ENCODE results near the gene GPR139. TPM values are rescaled to one million over a fixed set of nuclear protein-coding genes. Genes with fewer than 3 reads are reported as not detected.

The GPR139 gene
- total RNA-seq, 1 experiment from 2014 or later: 0.22 TPM

- no peak overlapping the region for H2BK20ac ChIP-seq (ENCODE audit: low read depth, low read length, poor library complexity, severe bottlenecking)
- no peak overlapping the region for H3K18ac ChIP-seq (ENCODE audit: insufficient read length, low read depth, low read length)
- peaks cover 16 to 27% of the 10 kb centered on the region in 2 experiments for H3K4me1 Mint-ChIP-seq
Measured at GRCh38 chr16:20041924-20042596, 31.6 kb downstream of the GPR139 start.

More at GRCh38 chr16:20041924-20042596, 31.6 kb downstream of the GPR139 start:
- Histone ChIP-seq H3K4me2 (ENCODE audit: insufficient read depth, insufficient read length, low read length) (no peak overlapping the region), H2AFZ (ENCODE audit: low read length) (no peak overlapping the region), H4K8ac (replicated peaks; ENCODE audit: insufficient read length, low read depth, low read length) (no peak overlapping the region), H3K9ac (ENCODE audit: extremely low read depth, insufficient read length, low read length) (no peak overlapping the region), H3K9me3 (ENCODE audit: control insufficient read depth, low read depth, low read length) (no peaks in the 10 kb centered on the region), H3K56ac (ENCODE audit: insufficient read length, low read depth, low read length) (no peak overlapping the region), H3K23me2 (ENCODE audit: insufficient read length, low read depth, low read length, poor library complexity, severe bottlenecking) (no peaks in the 10 kb centered on the region), H2BK12ac (ENCODE audit: insufficient read length, low read depth, low read length) (no peak overlapping the region), H4K5ac (ENCODE audit: insufficient read length, low read depth, low read length) (no peak overlapping the region), H3K79me2 (ENCODE audit: insufficient read depth, low read length) (no peaks in the 10 kb centered on the region), H4K91ac (ENCODE audit: insufficient read length, low read depth, low read length) (no peak overlapping the region), H3K4me1 (ENCODE audit: insufficient read depth, low read length) (peaks cover 7% of the 10 kb centered on the region; the same call in 1 of the 2 replicates), H2AK5ac (ENCODE audit: insufficient read length, low read length) (no peak overlapping the region), H3K14ac (ENCODE audit: insufficient read depth, low read length) (no peak overlapping the region), H3K23ac (ENCODE audit: insufficient read length, low read depth, low read length) (no peak overlapping the region), H3K4ac (ENCODE audit: low read depth, low read length) (no peak overlapping the region), H3K79me1 (ENCODE audit: insufficient read depth, low read depth, low read length, poor library complexity, severe bottlenecking) (no peaks in the 10 kb centered on the region), H4K20me1 (ENCODE audit: control insufficient read depth, insufficient read depth, insufficient read length) (no peaks in the 10 kb centered on the region), H3K27ac (ENCODE audit: insufficient read length, low read depth, low read length) (no peak overlapping the region), H2BK120ac (ENCODE audit: low read depth, low read length, poor library complexity, severe bottlenecking) (no peak overlapping the region), H2BK15ac (ENCODE audit: low read depth, low read length) (no peak overlapping the region), H3T11ph (ENCODE audit: low read length) (no peak overlapping the region), H2BK5ac (ENCODE audit: insufficient read length, low read length) (no peak overlapping the region), H3K27me3 (ENCODE audit: insufficient read depth, low read length) (no peaks in the 10 kb centered on the region)
- no peak overlapping the region for H3K4me3 Mint-ChIP-seq
- no peaks in the 10 kb centered on the region for H3K9me3 Mint-ChIP-seq
- H3K27me3 Mint-ChIP-seq (ENCODE audit: low read depth): peaks cover 5% of the 10 kb centered on the region
- no peak overlapping the region for H3K27ac Mint-ChIP-seq
- DNase-seq: no peak
- TF ChIP-seq CTCF (conservative IDR thresholded peaks at IDR 0.05): no peak
- WGBS (ENCODE audit: extremely low coverage, insufficient read length, low lambda C conversion rate): no CpG with 5 or more reads among the region's 4 CpGs
- H3K36me3 Mint-ChIP-seq (ENCODE audit: insufficient read depth in 1 of 3, low read depth in 3 of 3): no peaks in the 10 kb centered on the region

Measured in H9 (cell line).